Tongue (tissue), 2 donors: Measurements from ENCODE around the gene CD302. TPM values are rescaled to one million over a fixed set of nuclear protein-coding genes. Genes with fewer than 3 reads are reported as not detected.
A peak's percentile ranks its signal among the peaks of the same experiment; 100 is the strongest.
"Not testable (repeated sequence)": the region's sequence is repeated elsewhere in the genome, so short reads cannot be mapped to it uniquely, and the experiment has no call there.

Experiments
- DNase-seq: peaks from one replicate; pipeline ENCODE4 v3.0.0-alpha.2; 2015
- total RNA-seq: library from RNA; depleted of rRNA; stranded (reverse); fragments of >200 nt; gene quantifications from one replicate; pipeline ENCODE4 v1.2.3, GENCODE V29; 2014

Gene CD302
- total RNA-seq, 1 donor from 2014 or later = 24.5 TPM

DNA sequence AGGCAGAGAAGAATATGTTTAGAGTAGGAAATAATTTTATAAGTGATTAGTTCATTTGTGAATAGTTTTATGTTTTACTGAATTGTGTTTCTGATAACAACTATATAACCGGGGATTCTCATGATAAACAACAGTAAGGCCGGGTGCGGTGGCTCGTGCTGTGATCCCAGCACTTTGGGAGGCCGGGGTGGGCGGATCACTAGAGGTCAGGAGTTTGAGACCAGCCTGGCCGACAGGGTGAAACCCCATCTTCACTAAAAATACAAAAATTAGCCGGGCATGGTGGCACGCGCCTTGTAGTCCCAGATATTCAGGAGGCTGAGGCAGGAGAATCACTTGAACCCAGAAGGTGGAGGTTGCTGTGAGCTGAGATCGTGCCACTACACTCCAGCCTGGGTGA lies 52.8 kb downstream of the CD302 start:
- DNase-seq = not testable (repeated sequence)

DNA sequence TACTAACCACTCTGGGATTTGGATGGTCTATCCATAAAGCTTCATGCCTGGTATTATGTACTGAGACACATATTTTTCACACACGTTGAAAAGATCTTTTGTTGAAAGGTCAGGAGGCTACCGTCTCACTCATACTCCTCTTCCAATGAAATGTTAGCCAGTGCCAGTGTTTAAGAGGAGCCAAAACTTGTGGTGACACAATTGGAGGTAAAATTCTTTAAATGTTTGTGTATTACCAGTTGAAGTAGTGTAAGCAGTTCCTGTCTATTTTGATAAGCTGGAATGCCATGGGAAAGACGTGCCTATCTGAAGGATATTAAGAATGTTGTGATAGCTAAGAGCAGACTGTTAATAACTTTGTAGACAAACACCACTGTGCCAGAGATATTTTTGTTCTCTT lies 53.6 kb downstream of the CD302 start:
- no peak for DNase-seq

DNA sequence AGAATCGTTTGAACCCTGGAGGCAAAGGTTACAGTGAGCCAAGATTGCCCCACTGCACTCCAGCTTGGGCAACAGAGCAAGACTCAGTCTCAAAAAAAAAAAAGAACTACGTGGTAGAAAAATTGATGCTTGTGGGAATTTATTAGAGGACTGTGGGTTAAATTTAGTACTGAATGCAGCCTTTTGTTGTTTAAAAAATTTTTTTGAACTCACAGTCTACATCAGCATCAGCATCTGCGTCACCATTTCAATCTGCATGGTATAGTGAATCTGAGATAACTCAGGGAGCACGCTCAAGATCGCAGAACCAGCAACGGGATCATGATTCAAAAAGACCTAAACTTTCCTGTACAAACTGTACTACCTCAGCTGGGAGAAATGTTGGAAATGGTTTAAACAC lies 55.2 kb downstream of the CD302 start:
- DNase-seq = no peak

DNA sequence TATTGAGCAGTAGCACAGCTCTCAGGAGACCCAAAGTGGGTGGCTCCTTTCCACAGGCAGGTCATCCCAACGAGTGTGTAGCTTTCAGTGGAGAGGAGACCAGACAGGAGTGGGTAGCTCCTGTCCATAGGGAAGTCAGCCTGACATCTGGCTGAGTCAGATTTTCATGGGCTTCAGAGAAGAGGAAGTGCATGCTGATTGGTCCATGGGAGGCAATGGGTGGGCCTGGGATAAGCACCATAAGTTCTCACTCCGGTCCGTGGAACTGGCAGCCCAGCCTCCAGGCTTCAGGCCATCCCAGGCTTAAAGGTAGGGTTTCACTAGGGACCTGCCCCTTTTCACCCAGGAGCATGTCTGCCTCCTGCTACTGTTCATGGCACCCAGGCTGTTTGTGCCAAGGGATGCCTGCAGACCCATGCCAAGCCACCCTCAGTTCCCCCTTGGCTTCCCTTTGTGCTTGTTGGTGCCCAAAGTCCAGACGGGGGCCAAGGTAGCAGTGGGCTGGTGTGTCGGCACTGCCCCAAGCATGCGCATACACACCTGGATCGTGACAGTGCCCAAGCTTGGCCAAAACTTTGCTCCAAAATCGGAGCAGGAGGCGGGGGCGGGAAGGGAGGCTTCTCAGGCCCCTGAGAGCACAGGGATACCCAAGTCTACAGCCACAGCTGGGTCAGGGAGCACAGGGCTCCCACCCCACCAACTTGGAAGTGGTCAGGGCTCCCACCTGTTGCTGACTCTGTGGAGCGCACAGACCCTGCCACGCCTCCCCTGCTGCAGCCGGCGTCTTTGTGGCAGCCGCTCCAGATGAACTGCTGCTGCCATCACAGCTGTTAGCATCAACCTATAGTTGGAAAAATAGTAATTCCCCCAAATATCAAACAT lies 59.3 kb downstream of the CD302 start:
- peak; percentile 71 for DNase-seq

DNA sequence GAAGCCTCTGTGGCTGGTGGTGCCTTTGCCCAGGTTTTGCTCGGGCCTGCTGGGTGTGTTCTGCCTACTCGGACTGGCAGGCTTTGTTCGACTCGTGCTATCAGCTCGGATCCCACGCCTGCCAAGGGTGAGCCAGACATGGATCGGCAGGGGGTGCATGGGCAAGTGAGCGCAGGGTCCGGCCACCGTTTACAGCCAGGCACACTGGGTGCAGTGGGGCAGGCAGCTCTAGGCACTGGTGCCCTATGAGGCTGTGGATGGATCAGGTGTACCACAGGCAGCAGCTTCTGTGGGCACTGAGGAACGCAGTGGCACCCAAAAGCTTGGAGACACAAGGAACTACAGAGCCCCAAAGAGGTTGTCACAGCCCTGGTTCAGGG lies 60.1 kb downstream of the CD302 start:
- no peak for DNase-seq

DNA sequence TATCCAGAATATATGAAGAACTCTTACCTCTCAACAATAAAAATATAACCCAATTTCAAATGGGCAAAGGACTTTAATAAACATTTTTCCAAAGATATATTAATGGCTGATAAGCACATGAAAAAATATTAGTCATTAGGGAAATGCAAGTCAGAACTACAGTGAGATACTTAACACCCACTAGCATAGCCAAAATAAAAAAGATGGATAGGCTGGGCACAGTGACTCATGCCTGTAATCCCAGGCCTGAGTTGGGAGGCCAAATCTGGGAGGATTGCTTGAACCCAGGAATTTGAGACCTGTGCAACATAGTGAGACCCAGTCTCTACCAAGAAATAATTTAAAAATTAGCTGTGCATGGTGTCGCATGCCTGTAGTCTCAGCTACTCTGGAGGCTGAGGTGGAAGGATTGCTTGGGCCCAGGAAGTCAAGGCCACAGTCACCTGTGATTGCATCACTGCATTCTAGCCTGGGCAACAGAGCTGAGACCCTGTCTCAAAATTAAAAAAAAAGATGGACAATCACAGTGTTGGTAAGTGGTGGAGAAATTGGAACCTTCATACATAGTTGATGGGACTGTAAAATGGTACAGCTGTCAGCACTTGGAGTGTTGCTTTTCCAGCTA lies 60.6 kb downstream of the CD302 start:
- DNase-seq = no peak

DNA sequence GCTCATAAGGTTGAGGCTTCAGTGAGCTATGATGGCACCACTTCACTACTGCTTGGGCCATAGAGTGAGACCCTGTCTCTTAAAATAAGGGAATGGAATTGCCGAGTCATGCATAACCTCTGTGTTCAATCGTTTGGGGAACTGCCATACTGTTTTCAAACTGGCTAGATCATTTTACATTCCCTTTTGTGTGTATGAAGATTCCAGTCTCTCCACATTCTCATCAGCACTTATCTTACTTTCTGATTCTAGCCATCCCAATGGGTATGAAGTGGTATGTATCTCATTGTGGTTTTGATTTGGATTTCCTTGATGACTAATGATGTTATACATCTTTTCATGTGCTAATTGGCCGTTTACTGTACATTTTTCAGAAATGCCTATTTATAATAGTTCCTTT lies 62.0 kb downstream of the CD302 start:
- no peak for DNase-seq

DNA sequence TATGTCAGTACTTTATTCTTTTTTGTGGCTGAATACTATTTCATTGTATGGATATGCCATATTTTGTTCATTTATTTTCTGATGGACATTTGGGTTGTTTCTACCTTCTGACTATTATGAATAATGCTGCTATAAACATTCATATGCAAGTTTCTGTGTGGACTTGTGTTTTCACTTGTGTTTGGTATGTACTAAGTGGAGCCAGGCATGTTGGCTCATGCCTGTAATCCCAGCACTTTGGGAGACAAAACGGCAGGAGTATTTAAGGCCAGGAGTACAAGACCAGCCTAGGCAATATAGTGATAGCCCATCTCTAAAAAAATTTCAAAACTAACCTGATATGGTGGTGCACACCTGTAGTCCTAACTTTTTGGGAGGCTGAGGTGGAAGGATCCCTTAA lies 62.4 kb downstream of the CD302 start:
- DNase-seq = no peak

DNA sequence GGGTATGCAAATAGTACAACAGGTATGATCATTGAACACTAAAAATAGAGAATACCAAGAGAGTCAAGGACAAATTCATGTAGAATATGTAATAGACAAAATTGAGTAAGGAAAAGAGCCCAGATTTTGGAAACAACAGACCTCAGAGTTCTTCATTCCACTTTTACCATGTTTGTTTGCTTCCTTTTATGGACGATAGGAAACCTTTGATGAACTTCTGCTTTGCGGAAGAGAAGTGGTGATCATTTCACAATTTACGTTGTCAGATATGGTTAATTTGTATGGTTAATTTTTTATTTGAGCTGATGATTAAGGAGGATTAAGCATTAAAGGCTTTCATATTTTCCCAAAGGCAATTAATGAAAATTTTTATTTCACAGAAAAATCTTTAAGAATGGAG lies 69.4 kb downstream of the CD302 start:
- DNase-seq = no peak

DNA sequence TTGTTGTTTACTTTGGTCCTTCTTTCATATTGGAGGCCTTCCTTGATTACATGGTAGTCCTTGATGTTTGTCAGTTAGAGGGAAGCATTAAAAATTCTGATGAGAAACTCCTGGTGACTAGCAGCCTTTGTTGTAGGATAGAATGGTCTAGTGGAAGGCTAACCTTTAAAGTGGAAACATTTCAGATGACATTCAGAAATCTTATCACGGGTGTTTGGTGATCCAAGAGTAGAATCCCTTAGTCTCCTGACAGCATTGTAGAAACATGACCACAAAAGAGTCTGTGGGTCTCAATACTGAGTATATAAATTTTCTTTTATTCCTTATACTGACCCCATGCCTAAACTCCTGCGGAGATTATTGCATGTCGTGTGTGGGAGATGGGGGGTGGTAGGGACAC lies 72.3 kb downstream of the CD302 start:
- DNase-seq = no peak

DNA sequence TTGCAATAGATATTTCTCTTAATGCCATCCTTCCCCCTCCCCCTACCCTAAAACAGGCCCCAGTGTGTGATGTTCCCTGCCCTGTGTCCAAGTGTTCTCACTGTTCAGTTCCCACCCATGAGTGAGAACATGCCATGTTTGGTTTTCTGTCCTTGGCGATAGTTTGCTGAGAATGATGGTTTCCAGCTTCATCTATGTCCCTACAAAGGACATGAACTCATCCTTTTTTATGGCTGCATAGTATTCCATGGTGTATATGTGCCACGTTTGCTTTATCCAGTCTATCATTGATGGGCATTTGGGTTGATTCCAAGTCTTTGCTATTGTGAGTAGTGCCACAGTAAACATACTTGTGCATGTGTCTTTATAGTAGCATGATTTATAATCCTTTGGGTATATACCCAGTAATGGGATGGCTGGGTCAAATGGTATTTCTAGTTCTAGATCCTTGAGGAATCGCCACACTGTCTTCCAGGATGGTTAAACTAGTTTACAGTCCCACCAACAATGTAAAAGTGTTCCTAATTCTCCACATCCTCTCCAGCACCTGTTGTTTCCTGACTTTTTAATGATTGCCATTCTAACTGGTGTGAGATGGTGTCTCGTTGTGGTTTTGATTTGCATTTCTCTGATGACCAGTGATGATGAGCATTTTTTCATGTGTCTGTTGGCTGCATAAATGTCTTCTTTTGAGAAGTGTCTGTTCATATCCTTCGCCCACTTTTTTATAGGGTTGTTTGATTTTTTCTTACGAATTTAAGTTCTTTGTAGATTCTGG lies 73.0 kb downstream of the CD302 start:
- not testable (repeated sequence) for DNase-seq

DNA sequence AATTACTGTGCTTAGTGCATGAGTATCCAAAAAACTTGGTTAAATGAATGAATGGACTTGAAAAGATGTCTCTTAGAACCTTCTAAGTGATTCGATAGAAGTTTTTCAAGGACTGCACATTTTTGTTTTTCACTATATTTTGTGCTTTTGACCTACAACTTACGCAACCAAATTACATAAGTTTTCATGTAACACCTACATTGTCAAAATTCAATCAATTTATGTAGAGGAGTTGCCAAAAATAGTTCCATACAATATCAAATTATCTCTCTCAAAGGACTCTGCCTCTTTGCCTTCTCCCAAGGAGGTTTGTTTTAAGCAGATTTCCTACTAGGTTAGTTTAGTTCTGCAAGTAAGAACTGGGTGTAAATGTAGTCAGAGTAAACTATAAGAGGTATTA lies 75.4 kb downstream of the CD302 start:
- DNase-seq = no peak

DNA sequence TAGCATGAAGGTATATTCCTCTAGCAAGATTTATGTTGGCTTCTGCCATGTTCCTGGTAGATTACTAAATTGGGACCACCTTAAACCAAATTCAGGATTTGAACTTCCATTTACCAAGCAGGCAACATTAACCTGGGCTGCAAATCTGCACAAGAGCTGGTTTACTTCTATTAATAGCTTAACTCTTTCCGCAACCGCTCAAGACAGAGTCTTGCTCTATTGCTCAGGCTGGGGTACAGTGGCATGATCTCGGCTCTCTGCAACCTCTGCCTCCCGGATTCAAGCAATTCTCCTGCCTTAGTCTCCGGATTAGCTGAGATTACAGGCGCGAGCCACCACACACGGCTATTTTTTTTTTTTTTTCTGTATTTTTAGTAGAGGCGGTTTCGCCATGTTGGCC lies 77.3 kb downstream of the CD302 start:
- DNase-seq = no peak

Other genes with a start within 250 kb of the CD302 start
- gene BAZ2B, start 181.7 kb downstream of the CD302 start, total RNA-seq = 162 TPM
- 222 TPM for gene MARCHF7, start 85.7 kb downstream of the CD302 start, total RNA-seq
- 2.7 TPM for gene LY75, start 106.5 kb upstream of the CD302 start, total RNA-seq